ENCODE data around the gene FAS. TPM values are rescaled to one million over a fixed set of nuclear protein-coding genes. Genes with fewer than 3 reads are reported as not detected.
"Not testable (repeated sequence)": the region's sequence is repeated elsewhere in the genome, so short reads cannot be mapped to it uniquely, and the experiment has no call there.

The FAS gene
- total and polyA plus RNA-seq, 2 experiments from 2014 or later = 3.1 to 4.3 TPM

DNA sequence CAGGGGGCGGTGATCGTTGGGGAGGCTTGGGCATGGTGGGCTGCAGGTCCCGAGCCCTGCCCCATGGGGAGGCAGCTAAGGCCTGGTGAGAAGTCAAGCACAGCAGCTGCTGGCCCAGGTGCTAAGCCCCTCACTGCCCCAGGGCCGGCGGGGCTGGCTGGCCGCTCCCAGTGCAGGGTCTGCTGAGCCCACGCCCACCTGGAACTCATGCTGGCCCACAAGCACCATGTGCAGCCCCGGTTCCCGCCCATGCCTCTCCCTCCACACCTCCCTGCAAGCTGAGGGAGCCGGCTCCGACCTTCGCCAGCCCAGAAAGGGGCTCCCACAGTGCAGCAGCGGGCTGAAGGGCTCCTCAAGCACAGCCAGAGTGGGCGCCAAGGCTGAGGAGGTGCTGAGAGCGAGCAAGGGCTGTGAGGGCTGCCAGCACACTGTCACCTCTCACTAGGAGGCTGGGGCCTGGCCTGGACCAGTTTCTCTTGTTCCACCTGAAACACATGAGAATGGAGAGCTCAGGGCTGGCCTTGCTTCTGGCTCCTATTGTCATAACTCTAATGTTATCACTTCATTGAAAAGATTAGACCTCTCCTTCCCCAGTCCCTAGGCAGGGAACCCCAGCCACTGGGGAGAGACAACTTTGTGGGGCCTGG is 28.2 kb downstream of the FAS start:
- H3K4me1 ChIP-seq (ENCODE audit: insufficient read depth); H2AFZ ChIP-seq; H3K27ac Mint-ChIP-seq; H3K4me3 Mint-ChIP-seq; H3K4me1 Mint-ChIP-seq; H3K4me2 ChIP-seq; H3K9me2 ChIP-seq (ENCODE audit: insufficient read depth); H3K27me3 ChIP-seq (ENCODE audit: insufficient read depth); H3K36me3 ChIP-seq (ENCODE audit: insufficient read depth); DNase-seq (ENCODE audit: low spot score); H3K79me2 ChIP-seq (replicated peaks; ENCODE audit: insufficient read depth); H3K27me3 Mint-ChIP-seq (ENCODE audit: insufficient read depth, low read depth, poor library complexity); ATAC-seq; H3K4me3 ChIP-seq; H3K27ac ChIP-seq (ENCODE audit: low read depth); H3F3A ChIP-seq (replicated peaks; ENCODE audit: low read depth); H4K20me1 ChIP-seq (replicated peaks; ENCODE audit: insufficient read depth): not testable (repeated sequence)
- Mint-ChIP-seq H3K9me3 (peaks cover 37% of the 10 kb centered on the region), H3K36me3 (ENCODE audit: low read depth) (peaks cover 36% of the 10 kb centered on the region)

DNA sequence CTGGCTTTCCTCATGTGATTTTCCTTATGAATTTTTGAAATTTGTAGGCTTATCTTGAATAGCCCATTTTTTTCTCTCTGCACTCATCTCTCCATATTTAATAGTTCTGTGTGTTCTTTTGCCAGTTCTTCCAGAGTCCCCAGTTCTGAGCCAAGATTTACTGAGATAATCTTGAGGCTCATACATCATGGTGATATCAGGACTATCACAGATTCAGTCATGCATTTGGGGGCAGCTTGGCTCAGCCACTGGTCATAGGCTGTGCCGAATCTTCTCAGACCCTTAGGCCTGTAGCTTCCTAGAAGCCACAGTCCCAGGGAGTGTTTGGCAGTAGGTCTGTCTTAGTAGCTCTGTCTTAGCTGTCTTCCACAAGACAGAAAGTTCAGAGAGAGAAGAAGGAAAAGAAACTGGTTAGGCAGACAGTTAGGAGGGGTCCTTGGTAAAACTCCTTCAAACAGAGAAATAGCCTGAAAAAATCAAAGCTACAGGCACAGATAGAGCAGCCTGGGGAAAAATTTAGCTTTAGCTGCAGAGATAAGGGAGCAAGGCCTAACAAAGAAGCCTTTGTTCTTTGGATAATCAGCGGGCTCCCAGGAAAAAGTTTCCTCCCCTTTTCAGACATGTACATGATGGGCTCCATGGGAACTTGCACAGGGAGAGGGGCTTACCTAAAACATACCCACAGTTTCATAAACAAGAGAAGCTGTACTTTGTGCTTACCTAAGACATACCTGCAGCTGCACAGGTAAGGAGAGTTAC is 29.1 kb downstream of the FAS start:
- Mint-ChIP-seq H3K9me3 (peaks cover 37% of the 10 kb centered on the region), H3K27ac (no peak overlapping the region), H3K27me3 (ENCODE audit: insufficient read depth, low read depth, poor library complexity) (peaks cover 5% of the 10 kb centered on the region), H3K36me3 (ENCODE audit: low read depth) (peaks cover 36% of the 10 kb centered on the region), H3K4me1 (no peaks in the 10 kb centered on the region), H3K4me3 (no peak overlapping the region)
- Histone ChIP-seq H3F3A (replicated peaks; ENCODE audit: low read depth) (no peaks in the 10 kb centered on the region), H3K4me1 (ENCODE audit: insufficient read depth) (no peaks in the 10 kb centered on the region), H3K27me3 (ENCODE audit: insufficient read depth) (no peaks in the 10 kb centered on the region), H3K27ac (ENCODE audit: low read depth) (no peak overlapping the region), H3K79me2 (replicated peaks; ENCODE audit: insufficient read depth) (no peaks in the 10 kb centered on the region), H3K9me2 (ENCODE audit: insufficient read depth) (no peaks in the 10 kb centered on the region), H3K36me3 (ENCODE audit: insufficient read depth) (peaks cover 10% of the 10 kb centered on the region), H2AFZ (no peak overlapping the region), H3K4me3 (no peak overlapping the region), H3K4me2 (no peak overlapping the region), H4K20me1 (replicated peaks; ENCODE audit: insufficient read depth) (no peaks in the 10 kb centered on the region)
- TF ChIP-seq NANOG (IDR thresholded peaks at IDR 0.05; ENCODE audit: borderline replicate concordance) (no peak), POLR2AphosphoS5 (IDR thresholded peaks at IDR 0.05; ENCODE audit: low read depth) (no peak), EZH2phosphoT487 (IDR thresholded peaks at IDR 0.05; ENCODE audit: unreplicated experiment) (no peak), ZNF331 (CRISPR knock-in tag; IDR thresholded peaks at IDR 0.05; ENCODE audit: low read depth) (no peak), STAT1 (IDR thresholded peaks at IDR 0.05; ENCODE audit: unreplicated experiment) (no peak)
- TF ChIP-seq, protein P1, sequence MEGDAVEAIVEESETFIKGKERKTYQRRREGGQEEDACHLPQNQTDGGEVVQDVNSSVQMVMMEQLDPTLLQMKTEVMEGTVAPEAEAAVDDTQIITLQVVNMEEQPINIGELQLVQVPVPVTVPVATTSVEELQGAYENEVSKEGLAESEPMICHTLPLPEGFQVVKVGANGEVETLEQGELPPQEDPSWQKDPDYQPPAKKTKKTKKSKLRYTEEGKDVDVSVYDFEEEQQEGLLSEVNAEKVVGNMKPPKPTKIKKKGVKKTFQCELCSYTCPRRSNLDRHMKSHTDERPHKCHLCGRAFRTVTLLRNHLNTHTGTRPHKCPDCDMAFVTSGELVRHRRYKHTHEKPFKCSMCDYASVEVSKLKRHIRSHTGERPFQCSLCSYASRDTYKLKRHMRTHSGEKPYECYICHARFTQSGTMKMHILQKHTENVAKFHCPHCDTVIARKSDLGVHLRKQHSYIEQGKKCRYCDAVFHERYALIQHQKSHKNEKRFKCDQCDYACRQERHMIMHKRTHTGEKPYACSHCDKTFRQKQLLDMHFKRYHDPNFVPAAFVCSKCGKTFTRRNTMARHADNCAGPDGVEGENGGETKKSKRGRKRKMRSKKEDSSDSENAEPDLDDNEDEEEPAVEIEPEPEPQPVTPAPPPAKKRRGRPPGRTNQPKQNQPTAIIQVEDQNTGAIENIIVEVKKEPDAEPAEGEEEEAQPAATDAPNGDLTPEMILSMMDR (conservative IDR thresholded peaks at IDR 0.05; ENCODE audit: low read depth in 2 of 2) = no peak
- TF ChIP-seq, protein P2, sequence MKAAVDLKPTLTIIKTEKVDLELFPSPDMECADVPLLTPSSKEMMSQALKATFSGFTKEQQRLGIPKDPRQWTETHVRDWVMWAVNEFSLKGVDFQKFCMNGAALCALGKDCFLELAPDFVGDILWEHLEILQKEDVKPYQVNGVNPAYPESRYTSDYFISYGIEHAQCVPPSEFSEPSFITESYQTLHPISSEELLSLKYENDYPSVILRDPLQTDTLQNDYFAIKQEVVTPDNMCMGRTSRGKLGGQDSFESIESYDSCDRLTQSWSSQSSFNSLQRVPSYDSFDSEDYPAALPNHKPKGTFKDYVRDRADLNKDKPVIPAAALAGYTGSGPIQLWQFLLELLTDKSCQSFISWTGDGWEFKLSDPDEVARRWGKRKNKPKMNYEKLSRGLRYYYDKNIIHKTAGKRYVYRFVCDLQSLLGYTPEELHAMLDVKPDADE (IDR thresholded peaks at IDR 0.05) = no peak
- DNase-seq (ENCODE audit: low spot score) (no peak), ATAC-seq (no peak)

DNA sequence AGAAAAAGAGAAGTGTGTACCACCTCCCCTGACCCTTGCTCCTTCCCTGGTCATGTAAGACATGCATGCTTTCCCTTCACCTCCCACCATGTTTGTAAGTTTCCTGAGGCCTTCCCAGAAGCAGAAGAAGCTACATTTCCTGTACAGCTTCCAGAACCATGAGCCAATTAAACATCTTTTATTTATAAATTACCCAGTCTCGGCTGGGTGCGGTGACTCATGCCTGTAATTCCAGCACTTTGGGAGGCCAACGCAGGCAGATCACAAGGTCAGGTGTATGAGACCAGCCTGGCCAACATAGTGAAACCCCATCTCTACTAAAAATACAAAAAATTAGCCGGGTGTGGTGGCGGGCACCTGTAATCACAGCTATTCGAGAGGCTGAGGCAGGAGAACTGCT is 30.9 kb downstream of the FAS start:
- not testable (repeated sequence) for H3K4me3 ChIP-seq; DNase-seq (ENCODE audit: low spot score); ATAC-seq; H3K4me1 Mint-ChIP-seq; H3K27me3 ChIP-seq (ENCODE audit: insufficient read depth); H3K27ac ChIP-seq (ENCODE audit: low read depth); H3K36me3 ChIP-seq (ENCODE audit: insufficient read depth); H2AFZ ChIP-seq; H3K27ac Mint-ChIP-seq; H3K27me3 Mint-ChIP-seq (ENCODE audit: insufficient read depth, low read depth, poor library complexity); H3K79me2 ChIP-seq (replicated peaks; ENCODE audit: insufficient read depth); H3K4me1 ChIP-seq (ENCODE audit: insufficient read depth); H3K4me3 Mint-ChIP-seq; H4K20me1 ChIP-seq (replicated peaks; ENCODE audit: insufficient read depth); H3F3A ChIP-seq (replicated peaks; ENCODE audit: low read depth); H3K4me2 ChIP-seq; H3K9me2 ChIP-seq (ENCODE audit: insufficient read depth)
- H3K36me3 Mint-ChIP-seq (ENCODE audit: low read depth) = peaks cover 36% of the 10 kb centered on the region
- peaks cover 37% of the 10 kb centered on the region for H3K9me3 Mint-ChIP-seq
